PC-3 (cell line): ENCODE data around the gene IL17D. TPM values are rescaled to one million over a fixed set of nuclear protein-coding genes. Genes with fewer than 3 reads are reported as not detected.
A peak's percentile ranks its signal among the peaks of the same experiment; 100 is the strongest.

ENCODE experiments used
- ATAC-seq: fragments of 200-7000 bp; cut with Tn5 transposase; 2 replicates; pipeline ENCODE4 v1.9.1; 2020; ENCODE audit warnings: mild to moderate bottlenecking, moderate library complexity
- BruUV-seq: library from RNA; stranded (reverse); fragments of 400-500 nt; replicated peaks from 2 replicates; lab custom pipeline; 2021; lab: Mats Ljungman, UMichigan
- CTCF ChIA-PET: fragments of 300-600 bp; sonication (Branson Sonifier 250); formaldehyde crosslinking; loops from one replicate; lab custom pipeline; 2022; ENCODE audit warnings: antibody characterized with exemption; lab: Charles Lee
- POLR2A ChIA-PET: fragments of 300-600 bp; sonication (Branson Sonifier 250); formaldehyde crosslinking; loops from one replicate; lab custom pipeline; 2022; ENCODE audit warnings: antibody characterized with exemption; ENCODE audit not compliant: unreplicated experiment; lab: Charles Lee
- DNase-seq: peaks from one replicate; pipeline ENCODE4 v3.0.0-alpha.2; 2015
- H2AFZ ChIP-seq: fragments of 300-600 bp; sonication (generic); 2 replicates; pipeline ENCODE4 v1.6.0; 2016; ENCODE audit warnings: antibody characterized with exemption, low read length
- H3F3A ChIP-seq: fragments of 300-600 bp; sonication (generic); one replicate; pipeline ENCODE4 v1.6.0; 2017; ENCODE audit warnings: antibody characterized with exemption, low read length, control low read depth, mild to moderate bottlenecking; ENCODE audit not compliant: unreplicated experiment
- H3K27ac ChIP-seq: fragments of 300-600 bp; sonication (generic); 2 replicates; pipeline ENCODE4 v1.5.1; 2016; ENCODE audit warnings: mild to moderate bottlenecking, low read length
- H3K27me3 ChIP-seq: fragments of 300-600 bp; sonication (generic); 2 replicates; pipeline ENCODE4 v1.6.1; 2016; ENCODE audit warnings: low read length, mixed read lengths
- H3K36me3 ChIP-seq: fragments of 300-600 bp; sonication (generic); 2 replicates; pipeline ENCODE4 v1.6.1; 2016; ENCODE audit warnings: low read depth, mixed run types, low read length, mixed read lengths
- H3K4me1 ChIP-seq: fragments of 300-600 bp; sonication (generic); 2 replicates; pipeline ENCODE4 v1.5.1; 2016; ENCODE audit warnings: low read length; ENCODE audit not compliant: insufficient read depth
- H3K4me2 ChIP-seq: fragments of 300-600 bp; sonication (generic); 2 replicates; pipeline ENCODE4 v1.6.0; 2016; ENCODE audit warnings: low read length
- H3K4me3 ChIP-seq: fragments of 300-600 bp; sonication (generic); 2 replicates; pipeline ENCODE4 v1.5.1; 2016; ENCODE audit warnings: mild to moderate bottlenecking, low read length, mixed read lengths
- H3K79me2 ChIP-seq: fragments of 300-600 bp; sonication (generic); 2 replicates; pipeline ENCODE4 v1.6.1; 2017; ENCODE audit warnings: low read length, mixed read lengths
- H3K9ac ChIP-seq: fragments of 300-600 bp; sonication (generic); 2 replicates; pipeline ENCODE4 v1.6.0; 2016; ENCODE audit warnings: mild to moderate bottlenecking, low read length
- H3K9me2 ChIP-seq: fragments of 300-600 bp; sonication (generic); replicated peaks from 2 replicates; pipeline ENCODE4 v1.6.1; 2016; ENCODE audit warnings: mixed run types, low read length, mixed read lengths
- H3K9me3 ChIP-seq: fragments of 300-600 bp; sonication (generic); 2 replicates; pipeline ENCODE4 v1.6.1; 2016; ENCODE audit warnings: low read length, mixed read lengths
- H4K20me1 ChIP-seq: fragments of 300-600 bp; sonication (generic); 2 replicates; pipeline ENCODE4 v1.6.1; 2016; ENCODE audit warnings: low read length, mixed read lengths
- EZH2 ChIP-seq: fragments of 300-600 bp; sonication (generic); IDR thresholded peaks from one replicate; pipeline ENCODE4 v1.6.1; 2017; ENCODE audit warnings: antibody characterized with exemption, mild to moderate bottlenecking, low read length; ENCODE audit not compliant: unreplicated experiment
- EZH2phosphoT487 ChIP-seq: fragments of 300-600 bp; sonication (generic); IDR thresholded peaks from 2 replicates; pipeline ENCODE4 v1.6.1; 2018; ENCODE audit warnings: mild to moderate bottlenecking, antibody characterized with exemption, low read length, borderline replicate concordance
- intact Hi-C: fragments of 100-400 bp; cut with micrococcal nuclease; formaldehyde crosslinking; loops from 2 replicates; pipeline ENCODE4 v1.9.0; 2023
- total RNA-seq: library from RNA; depleted of rRNA; stranded (reverse); fragments of >200 nt; gene quantifications from 2 replicates; pipeline ENCODE4 v1.2.3, GENCODE V29; 2014
- TF ChIP-seq, protein P1 (sequence below): fragments of 300-600 bp; sonication (generic); conservative IDR thresholded peaks from 2 replicates; pipeline ENCODE4 v1.5.1; 2017; ENCODE audit warnings: antibody characterized with exemption, low read depth, mild to moderate bottlenecking, low read length

The IL17D gene
- total RNA-seq, 1 experiment from 2014 or later: 1.1 TPM

DNA sequence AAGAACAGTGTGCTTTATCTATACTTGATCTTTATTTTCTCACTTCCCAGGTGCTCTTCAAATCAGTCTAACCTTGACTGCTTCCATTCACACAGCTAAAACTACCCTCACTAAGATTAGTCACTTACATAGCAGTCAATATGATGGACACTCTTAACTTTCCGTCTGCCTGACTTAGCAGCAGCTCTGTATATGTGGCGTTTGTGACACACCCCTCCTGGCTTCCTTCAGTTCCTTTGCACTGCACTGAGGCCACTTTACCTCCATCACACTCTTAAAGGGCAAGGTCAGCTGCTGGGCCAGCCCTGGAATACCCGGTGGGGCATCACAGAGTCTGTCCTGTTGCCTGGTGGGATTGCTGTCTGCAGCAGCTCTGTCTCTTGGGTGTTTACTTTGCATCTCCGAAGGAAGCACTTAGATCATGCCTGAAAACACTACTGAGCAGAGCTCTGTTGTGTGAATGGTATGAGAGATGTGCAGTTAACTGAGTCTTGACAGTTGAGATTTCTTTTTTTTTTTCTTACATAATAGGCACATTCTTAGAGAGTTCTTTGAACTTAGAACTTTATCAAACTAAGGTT is 35.6 kb upstream of the IL17D start:
- no peaks in the 10 kb centered on the region for H3K9me3 ChIP-seq
- H3K27ac ChIP-seq: no peak overlapping the region
- intact Hi-C loops: no loop called here
- DNase-seq (no peak), ATAC-seq (peak; percentile 13; the same call in 1 of the 2 replicates)
- TF ChIP-seq, protein P1, sequence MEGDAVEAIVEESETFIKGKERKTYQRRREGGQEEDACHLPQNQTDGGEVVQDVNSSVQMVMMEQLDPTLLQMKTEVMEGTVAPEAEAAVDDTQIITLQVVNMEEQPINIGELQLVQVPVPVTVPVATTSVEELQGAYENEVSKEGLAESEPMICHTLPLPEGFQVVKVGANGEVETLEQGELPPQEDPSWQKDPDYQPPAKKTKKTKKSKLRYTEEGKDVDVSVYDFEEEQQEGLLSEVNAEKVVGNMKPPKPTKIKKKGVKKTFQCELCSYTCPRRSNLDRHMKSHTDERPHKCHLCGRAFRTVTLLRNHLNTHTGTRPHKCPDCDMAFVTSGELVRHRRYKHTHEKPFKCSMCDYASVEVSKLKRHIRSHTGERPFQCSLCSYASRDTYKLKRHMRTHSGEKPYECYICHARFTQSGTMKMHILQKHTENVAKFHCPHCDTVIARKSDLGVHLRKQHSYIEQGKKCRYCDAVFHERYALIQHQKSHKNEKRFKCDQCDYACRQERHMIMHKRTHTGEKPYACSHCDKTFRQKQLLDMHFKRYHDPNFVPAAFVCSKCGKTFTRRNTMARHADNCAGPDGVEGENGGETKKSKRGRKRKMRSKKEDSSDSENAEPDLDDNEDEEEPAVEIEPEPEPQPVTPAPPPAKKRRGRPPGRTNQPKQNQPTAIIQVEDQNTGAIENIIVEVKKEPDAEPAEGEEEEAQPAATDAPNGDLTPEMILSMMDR: no peak
- TF ChIP-seq EZH2phosphoT487 (no peak), EZH2 (no peak)
- no peaks in the 10 kb centered on the region for H3K36me3 ChIP-seq
- ChIA-PET POLR2A (no interaction called here), CTCF (no interaction called here)
- H3K9ac ChIP-seq: no peak overlapping the region
- H3F3A ChIP-seq: no peaks in the 10 kb centered on the region
- H3K9me2 ChIP-seq: no peaks in the 10 kb centered on the region
- no peak overlapping the region for H3K4me3 ChIP-seq
- H3K4me2 ChIP-seq: no peak overlapping the region
- no peak overlapping the region for H2AFZ ChIP-seq
- no peaks in the 10 kb centered on the region for H4K20me1 ChIP-seq
- H3K4me1 ChIP-seq: no peaks in the 10 kb centered on the region
- H3K79me2 ChIP-seq: no peaks in the 10 kb centered on the region
- no TSS peak for BruUV-seq
- H3K27me3 ChIP-seq: no peaks in the 10 kb centered on the region

DNA sequence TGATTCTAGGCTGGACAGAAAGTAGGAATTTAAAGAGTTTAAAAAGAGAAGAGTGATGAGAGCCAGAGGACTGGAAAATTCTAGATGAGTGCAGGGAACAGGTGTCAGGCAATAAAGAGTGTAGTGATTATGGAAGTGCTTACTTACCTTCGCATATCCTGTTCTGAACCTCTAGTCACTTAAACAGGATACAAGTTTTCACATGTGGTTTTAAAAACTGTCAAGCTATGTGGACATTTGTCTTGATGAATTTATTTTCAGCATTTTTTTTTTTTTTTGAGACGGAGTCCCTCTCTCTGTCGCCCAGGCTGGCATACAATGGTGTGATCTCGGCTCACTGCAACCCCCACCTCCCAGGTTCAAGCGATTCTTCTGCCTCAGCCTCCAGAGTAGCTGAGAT is 34.3 kb upstream of the IL17D start:
- Histone ChIP-seq H3K36me3 (no peaks in the 10 kb centered on the region), H3K27ac (no peak overlapping the region), H3K27me3 (no peaks in the 10 kb centered on the region), H3K9me2 (no peaks in the 10 kb centered on the region), H3K4me3 (no peak overlapping the region), H3F3A (no peaks in the 10 kb centered on the region), H3K4me2 (no peak overlapping the region), H4K20me1 (no peaks in the 10 kb centered on the region), H3K9me3 (no peaks in the 10 kb centered on the region), H3K9ac (no peak overlapping the region), H3K79me2 (no peaks in the 10 kb centered on the region), H3K4me1 (no peaks in the 10 kb centered on the region), H2AFZ (no peak overlapping the region)
- TF ChIP-seq, protein P1: no peak
- TF ChIP-seq EZH2: no peak
- TF ChIP-seq EZH2phosphoT487: no peak
- DNase-seq (no peak), ATAC-seq (no peak)
- intact Hi-C loops: no loop called here
- POLR2A ChIA-PET: no interaction called here
- CTCF ChIA-PET: no interaction called here
- no TSS peak for BruUV-seq

DNA sequence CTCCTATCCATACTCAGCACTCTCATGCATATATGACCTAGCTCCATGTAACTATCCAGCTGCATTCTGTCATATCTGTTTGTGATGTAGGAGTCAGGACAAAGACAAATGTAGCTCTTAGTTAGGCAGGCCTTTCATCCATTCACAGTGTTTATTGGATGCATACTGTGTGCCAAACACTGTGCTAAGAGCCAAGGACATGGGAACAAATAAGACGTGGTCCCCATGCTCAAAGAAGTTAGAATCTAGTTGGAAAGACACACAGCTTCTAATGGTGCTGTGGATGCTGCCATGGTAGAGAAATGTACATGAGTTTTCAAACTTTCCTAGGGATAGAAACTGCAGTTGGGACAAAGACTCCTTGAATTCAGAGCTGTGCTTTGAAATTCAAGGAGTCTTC is 31.7 kb upstream of the IL17D start:
- Histone ChIP-seq H3K9me2 (no peaks in the 10 kb centered on the region), H3K36me3 (no peaks in the 10 kb centered on the region), H3F3A (no peaks in the 10 kb centered on the region), H3K9ac (no peak overlapping the region), H3K4me1 (no peaks in the 10 kb centered on the region), H3K79me2 (no peaks in the 10 kb centered on the region), H2AFZ (no peak overlapping the region), H3K27ac (no peak overlapping the region), H3K4me2 (no peak overlapping the region), H3K27me3 (no peaks in the 10 kb centered on the region), H3K4me3 (no peak overlapping the region), H3K9me3 (no peaks in the 10 kb centered on the region), H4K20me1 (no peaks in the 10 kb centered on the region)
- no peak for DNase-seq
- intact Hi-C loops: no loop called here
- no peak for ATAC-seq
- ChIA-PET POLR2A (no interaction called here), CTCF (no interaction called here)
- no TSS peak for BruUV-seq
- no peak for TF ChIP-seq EZH2phosphoT487
- TF ChIP-seq, protein P1: no peak
- no peak for TF ChIP-seq EZH2
